Measurements from ENCODE around the gene KIAA1210.

Gene KIAA1210

DNA sequence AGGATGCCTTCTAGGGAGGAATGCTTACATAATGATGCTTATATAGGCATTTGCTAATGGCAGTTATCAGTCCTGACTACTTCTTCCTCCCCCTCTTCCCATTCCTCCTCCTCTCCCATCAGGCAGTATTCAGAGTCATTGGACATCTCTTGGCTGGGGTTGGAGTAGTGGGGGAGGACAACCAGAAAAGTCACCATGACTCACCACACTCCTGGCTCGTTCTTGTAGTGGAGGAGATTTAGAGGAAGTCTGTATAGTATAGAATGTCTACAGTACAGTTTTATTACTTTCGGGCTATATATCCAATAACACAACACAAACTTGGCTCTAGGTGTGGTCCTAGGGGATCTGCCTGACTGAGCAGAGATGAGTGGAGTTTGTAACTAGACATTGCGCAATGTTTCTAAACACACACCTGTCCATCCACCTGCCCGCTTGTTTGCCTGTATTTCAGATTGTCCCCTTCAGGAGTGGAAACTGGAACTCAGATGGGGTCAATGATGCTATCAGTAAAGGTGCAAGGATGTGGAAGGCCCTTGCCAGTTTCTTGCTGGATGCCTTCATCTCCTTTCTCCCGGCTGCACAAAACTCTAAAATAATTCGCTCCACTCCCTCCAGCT is 27.9 kb upstream of the KIAA1210 start:
- DNase-seq (ENCODE audit: low read depth, low spot score): peak; percentile 31
- in situ Hi-C loops (cut with HindIII; ENCODE audit: low sequenced_read_pairs): no loop called here
- H3K4me3 ChIP-seq (ENCODE audit: low read depth, low read length): no peak overlapping the region
- TF ChIP-seq, protein P1, sequence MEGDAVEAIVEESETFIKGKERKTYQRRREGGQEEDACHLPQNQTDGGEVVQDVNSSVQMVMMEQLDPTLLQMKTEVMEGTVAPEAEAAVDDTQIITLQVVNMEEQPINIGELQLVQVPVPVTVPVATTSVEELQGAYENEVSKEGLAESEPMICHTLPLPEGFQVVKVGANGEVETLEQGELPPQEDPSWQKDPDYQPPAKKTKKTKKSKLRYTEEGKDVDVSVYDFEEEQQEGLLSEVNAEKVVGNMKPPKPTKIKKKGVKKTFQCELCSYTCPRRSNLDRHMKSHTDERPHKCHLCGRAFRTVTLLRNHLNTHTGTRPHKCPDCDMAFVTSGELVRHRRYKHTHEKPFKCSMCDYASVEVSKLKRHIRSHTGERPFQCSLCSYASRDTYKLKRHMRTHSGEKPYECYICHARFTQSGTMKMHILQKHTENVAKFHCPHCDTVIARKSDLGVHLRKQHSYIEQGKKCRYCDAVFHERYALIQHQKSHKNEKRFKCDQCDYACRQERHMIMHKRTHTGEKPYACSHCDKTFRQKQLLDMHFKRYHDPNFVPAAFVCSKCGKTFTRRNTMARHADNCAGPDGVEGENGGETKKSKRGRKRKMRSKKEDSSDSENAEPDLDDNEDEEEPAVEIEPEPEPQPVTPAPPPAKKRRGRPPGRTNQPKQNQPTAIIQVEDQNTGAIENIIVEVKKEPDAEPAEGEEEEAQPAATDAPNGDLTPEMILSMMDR (IDR thresholded peaks at IDR 0.05; ENCODE audit: low read depth, low read length): no peak

DNA sequence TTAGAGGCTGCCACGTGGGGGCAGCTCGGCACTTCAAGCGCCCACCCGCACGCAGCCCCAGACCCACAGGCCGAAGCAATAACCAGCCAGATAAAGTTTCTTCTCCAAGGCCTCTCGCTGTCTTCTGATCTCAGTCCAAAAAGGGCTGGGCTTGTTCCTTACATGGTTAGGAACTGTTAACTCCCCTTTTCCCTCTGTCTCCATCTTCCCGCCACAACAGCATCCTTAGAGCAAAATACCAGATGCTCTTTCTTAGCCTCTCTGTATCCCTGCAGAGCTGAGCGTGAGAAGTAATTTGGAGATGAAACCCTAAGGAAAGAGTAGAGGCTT is 23.4 kb upstream of the KIAA1210 start:
- no peak overlapping the region for H3K4me3 ChIP-seq (ENCODE audit: low read depth, low read length)
- no peak for DNase-seq (ENCODE audit: low read depth, low spot score)
- TF ChIP-seq, protein P1 (IDR thresholded peaks at IDR 0.05; ENCODE audit: low read depth, low read length): no peak
- in situ Hi-C loops (cut with HindIII; ENCODE audit: low sequenced_read_pairs): no loop called here

DNA sequence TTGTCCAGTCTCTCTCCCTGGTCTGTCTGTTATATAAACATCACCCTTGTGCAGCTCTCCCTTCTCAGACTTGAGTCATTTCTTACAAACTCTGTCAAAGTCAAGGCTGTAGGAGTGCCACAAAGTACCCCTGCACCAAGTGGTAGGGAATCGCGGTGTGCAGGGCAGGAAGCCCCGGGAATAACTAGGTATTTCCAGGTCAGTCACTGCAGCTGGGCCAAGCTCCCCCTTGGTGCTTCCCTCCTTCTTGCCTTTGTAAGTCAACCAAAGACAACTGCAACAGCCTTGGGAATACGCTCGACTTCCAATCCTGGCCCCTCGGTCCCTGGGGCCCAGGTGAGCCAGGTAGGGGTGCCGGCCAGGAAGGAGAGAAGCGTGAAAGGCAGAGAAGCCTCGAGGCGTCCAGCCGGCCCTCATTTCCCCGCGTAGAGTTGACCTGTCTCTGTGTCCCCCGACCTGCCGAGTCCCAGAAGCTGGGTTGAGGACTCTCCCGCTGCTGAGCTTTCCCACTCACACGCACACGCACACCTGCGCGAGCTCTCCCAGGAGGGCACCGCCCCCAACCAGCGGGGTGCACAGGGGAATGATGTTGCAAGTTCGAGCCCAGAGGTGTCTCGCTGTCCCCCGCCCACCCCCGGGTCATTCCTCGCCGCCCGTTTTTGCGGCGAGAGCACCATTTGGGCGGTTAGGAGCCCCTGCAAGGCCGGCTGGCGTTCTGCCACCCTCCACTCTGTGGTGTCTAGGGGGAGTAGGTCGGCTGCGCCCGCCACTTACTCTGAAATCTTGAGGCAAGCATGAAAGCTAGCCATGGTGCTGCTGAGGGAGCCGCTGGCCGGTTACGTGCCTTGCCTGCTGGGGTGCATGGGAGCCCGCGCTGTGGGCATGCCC is 22.8 kb upstream of the KIAA1210 start:
- H3K4me3 ChIP-seq (ENCODE audit: low read depth, low read length): no peak overlapping the region
- TF ChIP-seq, protein P1 (IDR thresholded peaks at IDR 0.05; ENCODE audit: low read depth, low read length): no peak
- in situ Hi-C loops (cut with HindIII; ENCODE audit: low sequenced_read_pairs): no loop called here

DNA sequence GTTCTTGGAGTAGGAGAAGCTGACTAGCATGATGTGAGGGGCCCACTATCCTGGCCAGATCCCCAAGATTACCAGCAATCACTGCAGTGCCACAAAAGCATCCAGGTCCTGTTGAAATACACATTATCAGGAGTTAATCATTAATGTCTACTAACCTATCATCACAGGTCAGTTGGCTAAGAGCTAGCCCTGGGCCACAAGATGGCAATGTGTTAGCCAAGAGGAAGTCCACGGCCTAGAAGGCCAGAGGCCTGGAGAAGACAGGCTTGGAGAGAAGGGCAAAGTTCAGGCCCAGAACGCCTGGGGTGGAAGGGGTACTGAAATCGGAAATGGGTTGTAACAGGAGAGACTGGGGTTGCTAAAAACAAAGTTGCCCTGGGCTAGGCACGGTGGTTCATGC is 19.9 kb upstream of the KIAA1210 start:
- TF ChIP-seq, protein P1 (IDR thresholded peaks at IDR 0.05; ENCODE audit: low read depth, low read length): no peak
- H3K4me3 ChIP-seq (ENCODE audit: low read depth, low read length): no peak overlapping the region
- in situ Hi-C loops (cut with HindIII; ENCODE audit: low sequenced_read_pairs): no loop called here
- no peak for DNase-seq (ENCODE audit: low read depth, low spot score)

More for the DNA sequence above, 22.8 kb upstream of the KIAA1210 start:
- no peak for DNase-seq (ENCODE audit: low read depth, low spot score)

DNA sequence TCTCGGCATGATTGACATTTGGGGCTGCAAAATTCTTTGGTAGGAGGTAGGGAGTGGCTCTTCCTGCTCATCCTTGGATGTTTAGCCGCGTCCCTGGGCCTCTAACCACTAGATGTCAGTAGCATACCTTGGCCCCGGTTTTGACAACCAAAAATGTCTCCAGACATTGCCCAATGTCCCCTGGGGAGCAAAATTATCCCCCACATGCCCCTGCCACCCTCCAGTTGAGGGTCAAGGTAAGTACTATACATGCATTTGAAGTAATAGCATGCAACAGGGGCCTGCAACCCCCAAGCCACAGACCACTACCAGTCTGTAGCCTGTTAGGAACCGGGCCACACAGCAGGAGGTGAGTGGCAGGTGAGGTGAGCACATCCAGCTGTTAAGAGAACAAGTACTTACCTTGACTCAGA is 17.6 kb upstream of the KIAA1210 start:
- in situ Hi-C loops (cut with HindIII; ENCODE audit: low sequenced_read_pairs): no loop called here
- TF ChIP-seq, protein P1 (IDR thresholded peaks at IDR 0.05; ENCODE audit: low read depth, low read length): peak; percentile 52
- no peak for DNase-seq (ENCODE audit: low read depth, low spot score)
- no peak overlapping the region for H3K4me3 ChIP-seq (ENCODE audit: low read depth, low read length)

DNA sequence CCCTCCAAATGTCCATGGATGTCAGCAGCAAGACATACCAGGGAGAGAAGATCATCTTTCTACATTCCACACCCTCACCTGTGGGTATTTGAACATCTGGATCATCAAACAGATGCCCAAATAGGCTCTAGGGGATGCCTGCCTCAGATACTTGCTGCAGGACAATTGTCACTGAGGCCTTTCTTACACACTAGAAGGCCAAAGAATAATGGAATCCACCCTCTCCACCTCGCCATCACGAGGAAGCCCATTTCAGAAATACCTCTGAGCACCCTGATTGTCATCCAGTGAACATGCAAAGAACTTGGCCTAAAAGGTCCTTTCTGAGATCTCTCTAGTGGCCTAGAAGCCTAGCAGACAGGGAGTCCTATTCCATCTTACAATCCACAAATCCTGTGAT is 6.9 kb upstream of the KIAA1210 start:
- H3K4me3 ChIP-seq (ENCODE audit: low read depth, low read length): no peak overlapping the region
- TF ChIP-seq, protein P1 (IDR thresholded peaks at IDR 0.05; ENCODE audit: low read depth, low read length): no peak
- in situ Hi-C loops (cut with HindIII; ENCODE audit: low sequenced_read_pairs): no loop called here
- DNase-seq (ENCODE audit: low read depth, low spot score): no peak

Data from astrocyte of the spinal cord (primary cell).